Esophagus muscularis mucosa (tissue), 4 donors: ENCODE measurements around the gene PHC3. TPM values are rescaled to one million over a fixed set of nuclear protein-coding genes. Genes with fewer than 3 reads are reported as not detected.

Experiments used
- DNase-seq: peaks from one replicate; pipeline ENCODE4 v3.0.0-alpha.2; 2017; ENCODE audit errors: extremely low spot score
- H3K27ac ChIP-seq, 4 donors: fragments of 200-600 bp; sonication (generic); replicated peaks in 1 of 4; 1 replicate in 3 of 4; 2 replicates in 1 of 4; pipeline ENCODE4 v1.5.1; 2016 to 2019; ENCODE audit warnings: mild to moderate bottlenecking in 1 of 4
- H3K27me3 ChIP-seq, 4 donors: fragments of 200-600 bp; sonication (generic); one replicate each; pipeline versions ENCODE4 v1.5.1 to v1.6.0; 2016 to 2019
- H3K36me3 ChIP-seq, 4 donors: fragments of 200-600 bp; sonication (generic); one replicate each; pipeline ENCODE4 v1.5.1; 2016 to 2019
- H3K4me1 ChIP-seq, 4 donors: fragments of 200-600 bp; sonication (generic); one replicate each; pipeline ENCODE4 v1.5.1; 2016 to 2019
- H3K4me3 ChIP-seq, 4 donors: fragments of 200-600 bp; sonication (generic); 1 replicate in 2 of 4; 2 replicates in 2 of 4; pipeline ENCODE4 v1.5.1; 2016 to 2019; ENCODE audit warnings: mild to moderate bottlenecking in 4 of 4, moderate library complexity in 1 of 4
- H3K9me3 ChIP-seq, 4 donors: fragments of 200-600 bp; sonication (generic); 1 replicate in 3 of 4; 2 replicates in 1 of 4; pipeline ENCODE4 v1.5.1; 2016 to 2019
- CTCF ChIP-seq, 3 experiments: fragments of 200-600 bp in 2 of 3; fragments of 450-650 bp in 1 of 3; sonication (generic) in 2 of 3; IDR thresholded peaks; one replicate each; pipeline ENCODE4 v1.5.1; 2017 to 2019; ENCODE audit warnings: antibody characterized with exemption in 3 of 3, mild to moderate bottlenecking in 2 of 3, moderate library complexity in 1 of 3
- EP300 ChIP-seq: sonication (generic); formaldehyde crosslinking; IDR thresholded peaks from one replicate; pipeline ENCODE4 v1.6.1; 2017; ENCODE audit warnings: antibody characterized with exemption
- POLR2A ChIP-seq: fragments of 450-650 bp; IDR thresholded peaks from one replicate; pipeline ENCODE4 v1.6.1; 2017; ENCODE audit warnings: antibody characterized with exemption, moderate library complexity, mild to moderate bottlenecking, low read depth
- POLR2AphosphoS5 ChIP-seq, 2 donors: sonication (generic); formaldehyde crosslinking; IDR thresholded peaks; one replicate each; pipeline ENCODE4 v1.6.1; 2017; ENCODE audit warnings: antibody characterized with exemption in 2 of 2
- WGBS: methylation state at CpG from one replicate; pipeline ENCODE4 v1.1.5; 2018; 5-methylcytosine and 5-hydroxymethylcytosine counted together
- intact Hi-C: fragments of 100-400 bp; cut with DNase I; formaldehyde crosslinking; loops from one replicate; pipeline ENCODE4 v1.15.1; 2023
- total RNA-seq, 4 donors: library from RNA; depleted of rRNA; stranded (reverse); fragments of >200 nt; gene quantifications; one replicate each; pipeline versions ENCODE4 v1.1.0 to v1.2.1, GENCODE V29; 2016

PHC3 gene
- total RNA-seq, 4 donors from 2014 or later = 53.7 to 83.1 (median 70.8) TPM

DNA sequence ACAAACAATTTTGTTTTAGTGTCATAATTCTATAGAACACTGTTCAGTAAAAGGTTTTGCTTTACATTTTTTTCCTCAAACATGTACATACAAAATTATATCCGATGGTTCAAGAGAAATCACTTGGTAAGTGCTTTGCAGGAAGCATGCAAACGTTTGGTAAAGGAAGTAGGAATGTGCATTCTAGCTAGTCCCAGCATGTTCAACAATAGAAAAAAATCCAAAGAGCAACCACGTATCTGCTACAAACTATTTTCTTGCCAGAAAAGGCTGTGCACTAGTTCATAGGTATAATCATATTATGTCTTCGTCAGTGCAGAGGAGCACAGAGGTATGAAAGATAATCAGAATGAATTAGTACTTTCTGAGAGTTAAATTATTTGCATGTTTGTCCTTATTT is 85.8 kb downstream of the PHC3 start:
- no peak for TF ChIP-seq POLR2A
- no peak for TF ChIP-seq EP300
- TF ChIP-seq CTCF (IDR thresholded peaks at IDR 0.05) = no peak
- no peak for TF ChIP-seq POLR2AphosphoS5 (IDR thresholded peaks at IDR 0.05)
- H3K36me3 ChIP-seq = peaks cover 40 to 91% (median 63%) of the 10 kb centered on the region in 4 donors
- no peaks in the 10 kb centered on the region for H3K9me3 ChIP-seq
- no peak overlapping the region for H3K27ac ChIP-seq
- intact Hi-C loops = loop anchor here (10.0 kb wide), 1 partner anchor 121 kb away; no protein-coding TSS in a partner anchor
- no peaks in the 10 kb centered on the region for H3K27me3 ChIP-seq
- H3K4me1 ChIP-seq = no peaks in the 10 kb centered on the region
- no peak for DNase-seq
- WGBS = 70% methylated on average over 4 of the region's 4 CpGs
- H3K4me3 ChIP-seq = no peak overlapping the region

DNA sequence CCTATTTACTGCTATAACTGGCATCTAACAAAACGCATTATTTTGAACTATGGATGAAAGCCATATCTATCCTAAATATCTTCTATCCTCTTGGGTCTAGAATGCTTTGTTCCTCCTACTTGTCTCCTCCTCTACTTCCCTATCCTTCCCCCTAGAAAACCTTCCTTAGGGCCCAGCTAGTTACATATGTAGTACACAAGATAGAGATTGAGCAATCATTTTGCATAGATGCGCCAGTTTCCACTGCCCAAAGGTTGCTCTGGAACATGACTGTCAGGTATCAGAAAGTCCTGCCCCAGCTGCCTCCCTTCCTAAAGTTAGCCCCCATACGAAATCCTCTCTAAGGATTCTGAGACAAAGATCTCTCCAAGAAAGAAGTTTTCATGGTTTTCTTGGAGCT is 88.6 kb downstream of the PHC3 start:
- DNase-seq = no peak
- WGBS = 97% methylated on average over 3 of the region's 3 CpGs
- TF ChIP-seq EP300 (no peak), CTCF (IDR thresholded peaks at IDR 0.05) (no peak), POLR2A (no peak), POLR2AphosphoS5 (IDR thresholded peaks at IDR 0.05) (no peak)
- peaks cover 33 to 83% (median 46%) of the 10 kb centered on the region in 4 donors for H3K36me3 ChIP-seq
- no peak overlapping the region for H3K4me3 ChIP-seq
- H3K27ac ChIP-seq = no peak overlapping the region
- no peaks in the 10 kb centered on the region for H3K9me3 ChIP-seq
- no peaks in the 10 kb centered on the region for H3K27me3 ChIP-seq
- intact Hi-C loops = loop anchor here (10.0 kb wide), 1 partner anchor 118 kb away; no protein-coding TSS in a partner anchor
- peaks cover 0 to 6% (median 0%) of the 10 kb centered on the region in 4 donors for H3K4me1 ChIP-seq

- no peak overlapping the region for H3K27ac ChIP-seq
- H3K9me3 ChIP-seq = no peaks in the 10 kb centered on the region
- H3K27me3 ChIP-seq = no peaks in the 10 kb centered on the region
- TF ChIP-seq POLR2A (no peak), EP300 (no peak), POLR2AphosphoS5 (IDR thresholded peaks at IDR 0.05) (no peak), CTCF (IDR thresholded peaks at IDR 0.05) (no peak)
- DNase-seq = no peak
- H3K4me1 ChIP-seq = peaks cover 0 to 6% (median 0%) of the 10 kb centered on the region in 4 donors
- H3K4me3 ChIP-seq = no peak overlapping the region
- H3K36me3 ChIP-seq = peaks cover 14 to 80% (median 40%) of the 10 kb centered on the region in 4 donors
- intact Hi-C loops = loop anchor here (10.0 kb wide), 1 partner anchor 116 kb away; no protein-coding TSS in a partner anchor
These were observed 90.9 kb downstream of the PHC3 start for GRCh38 chr3:170090601-170090981.

- intact Hi-C loops = loop anchor here (10.0 kb wide), 1 partner anchor 115 kb away; no protein-coding TSS in a partner anchor
- Histone ChIP-seq H3K27me3 (no peaks in the 10 kb centered on the region), H3K27ac (no peak overlapping the region), H3K4me1 (peaks cover 0 to 6% (median 0%) of the 10 kb centered on the region in 4 donors), H3K36me3 (peaks cover 12 to 80% (median 39%) of the 10 kb centered on the region in 4 donors), H3K9me3 (no peaks in the 10 kb centered on the region), H3K4me3 (no peak overlapping the region)
- DNase-seq = no peak
- TF ChIP-seq EP300 (no peak), CTCF (IDR thresholded peaks at IDR 0.05) (no peak)
- WGBS = 92% methylated on average over 3 of the region's 3 CpGs
These were observed 91.5 kb downstream of the PHC3 start for GRCh38 chr3:170089862-170090600.
